Posterior cingulate gyrus (tissue), 11 donors: ENCODE results near the gene WFDC9.
"Not testable (repeated sequence)": the region's sequence is repeated elsewhere in the genome, so short reads cannot be mapped to it uniquely, and the experiment has no call there.

Experiments
- DNase-seq, 10 donors: peaks; one replicate each; pipeline versions ENCODE4 v3.0.0 to v3.0.0-alpha.2; 2020 to 2021; ENCODE audit warnings: mixed read lengths in 3 of 10
- intact Hi-C: fragments of 100-400 bp; cut with DNase I; formaldehyde crosslinking; loops from one replicate; pipeline ENCODE4 v1.15.1; 2023

Gene WFDC9

GRCh38 chr20:45631184-45631583 lies at the start of gene WFDC9:
Gene WFDC9 (minus strand): TSS chr20:45631284. CDS start chr20:45610181, 21,103 bp downstream.
- peak in 1 of 10 donors; percentile 59 for DNase-seq
- intact Hi-C loops = no loop called here

DNA sequence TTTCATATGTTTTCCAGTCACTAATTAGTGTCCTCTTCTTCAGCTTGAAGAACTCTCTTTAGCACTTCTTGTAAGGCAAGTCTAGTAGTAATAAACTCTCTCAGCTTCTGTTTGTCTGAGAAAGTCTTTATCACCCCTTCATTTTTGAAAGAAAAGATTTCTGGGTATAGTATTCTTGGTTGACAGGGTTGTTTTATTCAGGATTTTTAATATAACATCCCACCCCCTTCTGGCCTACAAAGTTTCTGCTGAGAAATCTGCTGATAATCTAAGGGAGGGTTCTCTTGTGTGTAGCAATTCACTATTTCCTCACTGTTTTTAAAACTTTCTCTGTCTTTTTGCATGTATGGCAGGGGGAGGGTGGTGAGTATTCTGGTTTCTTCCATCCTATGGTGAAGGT lies 48.6 kb upstream of the WFDC9 start:
- DNase-seq = no peak
- intact Hi-C loops = no loop called here

DNA sequence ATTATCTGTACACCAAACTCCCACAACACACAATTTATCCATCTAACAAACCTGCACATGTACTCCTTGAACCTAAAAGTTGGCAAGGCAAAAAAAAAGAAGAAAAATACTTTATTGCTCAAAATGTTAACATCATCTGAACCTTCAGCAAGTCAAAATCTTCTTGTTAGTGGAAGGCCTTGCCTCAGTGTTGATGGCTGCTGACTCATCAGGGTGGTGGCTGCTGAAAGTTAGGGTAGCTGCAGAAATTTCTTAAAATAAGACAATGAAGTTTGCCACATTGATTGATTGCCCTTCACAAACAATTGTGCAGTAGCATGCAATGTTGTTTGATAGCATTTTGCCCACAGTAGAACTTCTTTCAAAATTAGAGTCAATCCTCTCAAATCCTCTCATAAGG lies 41.7 kb upstream of the WFDC9 start:
- DNase-seq = no peak
- intact Hi-C loops = no loop called here

DNA sequence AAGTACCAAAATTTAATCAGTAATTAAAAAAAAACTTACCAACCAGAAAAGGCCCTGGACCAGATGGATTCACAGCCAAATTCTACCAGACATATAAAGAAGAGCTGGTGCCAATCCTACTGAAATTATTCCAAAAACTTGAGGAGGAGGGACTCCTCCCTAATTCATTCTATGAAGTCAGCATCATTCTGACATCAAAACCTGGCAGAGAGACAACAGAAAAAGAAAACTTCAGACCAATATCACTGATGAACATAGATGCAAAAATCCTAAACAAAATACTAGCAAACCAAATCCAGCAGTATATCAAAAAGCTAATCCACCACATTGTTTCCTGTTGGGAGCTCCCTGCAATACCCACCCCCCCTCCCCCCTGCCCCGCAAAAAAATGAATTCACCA lies 39.1 kb upstream of the WFDC9 start, which contains the start of gene WFDC11:
Gene WFDC11 (minus strand): TSS at position 101 of the 400 bp plus-strand sequence. CDS start 19,639 bp downstream, outside the sequence.
- DNase-seq = no peak
- intact Hi-C loops = no loop called here

DNA sequence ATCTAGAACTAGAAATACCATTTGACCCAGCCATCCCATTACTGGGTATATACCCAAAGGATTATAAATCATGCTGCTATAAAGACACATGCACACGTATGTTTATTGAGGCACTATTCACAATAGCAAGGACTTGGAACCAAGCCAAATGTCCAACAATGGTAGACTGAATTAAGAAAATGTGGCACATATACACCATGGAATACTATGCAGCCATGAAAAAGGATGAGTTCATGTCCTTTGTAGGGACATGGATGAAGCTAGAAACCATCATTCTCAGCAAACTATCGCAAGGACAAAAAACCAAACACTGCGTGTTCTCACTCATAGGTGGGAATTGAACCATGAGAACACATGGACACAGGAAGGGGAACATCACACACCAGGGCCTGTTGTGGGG lies 26.0 kb upstream of the WFDC9 start:
- intact Hi-C loops, DNase-seq: not testable (repeated sequence)

DNA sequence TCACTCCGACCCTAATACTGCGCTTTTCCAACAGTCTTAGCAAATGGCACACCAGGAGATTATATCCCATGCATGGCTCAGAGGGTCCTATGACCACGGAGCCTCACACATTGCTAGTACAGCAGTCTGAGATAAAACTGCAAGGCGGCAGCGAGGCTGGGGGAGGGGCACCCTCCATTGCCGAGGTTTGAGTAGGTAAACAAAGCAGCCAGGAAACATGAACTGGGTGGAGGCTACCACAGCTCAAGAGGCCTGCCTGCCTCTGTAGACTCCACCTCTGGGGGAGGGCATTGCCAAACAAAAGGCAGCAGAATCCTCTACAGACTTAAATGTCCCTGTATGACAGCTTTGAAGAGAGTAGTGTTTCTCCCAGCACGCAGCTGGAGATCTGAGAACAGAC lies 20.6 kb upstream of the WFDC9 start:
- intact Hi-C loops = not testable (repeated sequence)
- peak in 1 of 10 donors; percentile 35 for DNase-seq

- no peak for DNase-seq
- intact Hi-C loops = no loop called here
Measured at GRCh38 chr20:45649312-45649863, 18.3 kb upstream of the WFDC9 start.

DNA sequence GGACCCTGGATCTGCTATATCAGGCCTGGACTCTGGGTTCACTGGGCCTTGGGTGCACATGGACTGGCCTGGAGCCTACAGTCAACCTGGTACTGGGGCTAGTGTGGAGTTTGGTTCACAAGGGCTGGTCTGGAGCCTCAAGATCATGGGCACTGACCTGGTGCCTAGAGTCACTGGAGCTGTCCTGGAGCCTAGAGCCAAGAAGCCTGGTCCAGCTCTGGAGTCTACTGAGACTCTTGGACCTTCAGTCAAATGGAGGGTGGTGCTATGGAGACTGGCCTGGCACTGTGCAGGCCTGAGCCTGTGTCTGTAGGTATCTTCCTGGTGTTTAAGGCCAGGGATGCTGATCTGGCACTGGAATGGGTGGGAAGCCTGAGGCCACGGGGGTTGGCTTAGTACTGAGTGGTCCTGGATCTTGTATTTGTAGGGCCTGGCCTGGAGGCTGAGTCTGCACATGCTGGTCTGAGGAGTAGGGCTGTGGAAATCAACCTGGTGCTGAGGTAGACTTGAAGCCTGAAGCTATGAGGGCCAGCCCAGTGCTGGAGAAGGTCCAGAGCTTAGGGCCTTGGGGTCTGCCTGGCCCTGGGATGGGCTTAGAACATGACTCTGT lies 16.5 kb upstream of the WFDC9 start:
- DNase-seq = peak in 1 of 10 donors; percentile 63
- intact Hi-C loops = no loop called here

DNA sequence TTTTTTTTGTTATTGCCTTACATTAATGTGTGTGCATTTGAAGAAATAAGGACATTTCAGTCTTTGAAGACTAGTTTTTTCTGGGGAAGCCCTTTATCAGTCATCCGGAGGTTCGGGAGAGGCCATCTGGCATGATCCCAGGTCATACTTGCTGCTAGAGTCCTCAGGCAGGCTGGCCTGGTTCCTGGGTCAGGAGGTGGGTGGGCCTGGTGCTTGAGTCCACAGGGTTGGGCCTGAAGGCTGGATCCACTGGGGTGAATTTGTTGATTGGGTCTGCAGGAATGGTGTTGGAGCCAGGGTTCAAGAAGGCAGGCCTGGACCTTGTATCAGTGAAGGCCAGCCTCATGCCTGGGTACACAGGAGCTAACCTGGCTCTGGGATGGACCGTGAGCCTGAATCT lies 15.8 kb upstream of the WFDC9 start:
- intact Hi-C loops = no loop called here

GRCh38 chr20:45645869-45646268 lies 14.8 kb upstream of the WFDC9 start:
- DNase-seq = peak in 1 of 10 donors; percentile 63
- intact Hi-C loops = not testable (repeated sequence)

More for the DNA sequence above, 15.8 kb upstream of the WFDC9 start:
- no peak for DNase-seq

- DNase-seq, intact Hi-C loops: not testable (repeated sequence)
Measured at GRCh38 chr20:45641076-45641475, 10.0 kb upstream of the WFDC9 start.

GRCh38 chr20:45639687-45640086 lies 8.6 kb upstream of the WFDC9 start:
- intact Hi-C loops = no loop called here
- no peak for DNase-seq

DNA sequence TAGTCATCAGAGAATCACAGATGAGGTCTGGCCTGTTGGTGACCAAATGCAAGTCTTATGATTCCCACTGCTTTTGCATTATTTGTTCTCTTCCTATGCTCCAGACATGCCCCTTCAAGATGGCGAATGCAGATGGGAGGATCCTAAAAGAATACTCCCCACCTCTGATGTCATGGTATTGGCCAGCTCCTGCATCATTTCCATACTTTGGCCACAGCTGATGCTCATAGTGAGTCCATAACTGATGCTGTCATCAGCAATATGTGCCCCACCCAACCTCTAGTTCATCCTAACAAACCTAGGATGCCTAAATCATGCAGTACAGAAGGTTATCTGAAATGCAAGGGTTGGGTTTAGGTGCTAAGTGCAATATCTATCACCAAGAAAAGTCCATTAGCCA lies 5.4 kb upstream of the WFDC9 start:
- DNase-seq = no peak
- intact Hi-C loops = no loop called here

DNA sequence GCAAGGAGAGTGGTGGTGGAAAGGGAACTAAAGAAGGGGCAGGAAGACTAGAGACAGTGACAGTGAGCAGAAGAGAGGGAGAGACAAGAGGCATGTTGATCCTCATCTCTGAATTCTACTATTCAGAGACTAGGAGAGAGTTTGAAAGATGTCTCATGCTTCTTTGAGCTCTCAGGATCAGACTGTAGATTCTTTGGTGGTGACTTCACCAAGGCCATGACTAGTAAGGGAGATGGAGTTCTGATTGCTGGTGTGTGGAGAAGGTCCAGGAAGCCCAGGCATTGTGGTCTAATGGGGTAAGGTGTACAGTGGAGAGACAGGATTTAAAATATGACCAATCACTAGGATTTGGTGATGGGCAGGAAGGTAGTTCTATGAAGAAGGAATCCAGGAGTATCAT lies 713 bp downstream of the WFDC9 start:
- intact Hi-C loops = no loop called here
- DNase-seq = no peak

DNA sequence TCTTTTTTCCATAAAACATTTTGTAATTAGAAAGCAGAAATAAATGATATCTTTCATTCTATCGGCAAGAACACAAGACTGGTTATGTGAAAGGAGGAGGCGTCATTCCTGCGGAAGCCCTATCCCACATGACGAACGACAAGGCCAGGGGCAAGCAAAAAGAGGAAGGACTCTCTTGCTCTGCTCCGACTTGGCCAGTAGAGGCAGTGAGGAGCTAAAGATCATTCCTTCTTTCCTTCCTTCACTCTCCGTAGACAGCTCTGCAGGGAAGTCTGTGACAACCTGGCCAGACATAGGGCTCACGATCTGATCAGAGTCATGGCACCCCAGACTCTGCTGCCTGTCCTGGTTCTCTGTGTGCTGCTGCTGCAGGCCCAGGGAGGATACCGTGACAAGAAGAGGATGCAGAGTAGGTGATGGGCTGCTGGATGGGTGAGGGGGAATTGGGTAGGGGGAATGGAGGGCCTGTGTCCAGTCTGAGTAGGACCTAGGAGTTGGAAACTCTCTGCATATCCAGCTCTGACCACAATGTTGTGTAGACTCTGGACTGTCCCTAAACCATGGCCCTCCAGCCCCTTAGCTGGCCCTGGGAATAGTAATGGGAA lies 1.5 kb downstream of the WFDC9 start, which contains the start of gene WFDC10A:
Gene WFDC10A (plus strand): TSS at position 244 of the 605 bp plus-strand sequence. CDS start 75 bp downstream, at position 319.
- peak in 3 of 10 donors; percentile 19 to 26 (median 22) for DNase-seq

GRCh38 chr20:45626540-45626939 lies 4.5 kb downstream of the WFDC9 start:
- intact Hi-C loops = no loop called here
- no peak for DNase-seq

More for the DNA sequence above, 1.5 kb downstream of the WFDC9 start, which contains the start of gene WFDC10A:
- intact Hi-C loops = no loop called here

GRCh38 chr20:45621593-45621992 lies 9.5 kb downstream of the WFDC9 start:
- DNase-seq = no peak
- intact Hi-C loops = no loop called here

DNA sequence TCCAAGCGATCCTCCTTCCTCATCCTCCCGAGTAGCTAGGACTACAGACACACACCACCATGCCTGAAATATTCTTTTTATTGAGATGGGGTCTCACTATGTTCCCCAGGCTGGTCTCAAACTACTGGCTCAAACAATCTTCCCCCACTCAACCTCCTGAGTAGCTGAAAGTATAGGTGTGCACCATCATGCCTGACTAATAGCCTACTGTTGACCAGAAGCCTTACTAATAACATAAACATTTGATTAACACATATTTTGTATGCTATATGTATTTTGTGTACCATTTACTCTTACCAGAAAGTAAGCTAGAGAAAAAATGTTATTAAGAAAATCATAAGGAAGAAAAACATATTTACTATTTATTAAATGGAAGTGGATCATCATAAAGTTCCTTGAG lies 13.5 kb downstream of the WFDC9 start:
- no peak for DNase-seq
- intact Hi-C loops = no loop called here

DNA sequence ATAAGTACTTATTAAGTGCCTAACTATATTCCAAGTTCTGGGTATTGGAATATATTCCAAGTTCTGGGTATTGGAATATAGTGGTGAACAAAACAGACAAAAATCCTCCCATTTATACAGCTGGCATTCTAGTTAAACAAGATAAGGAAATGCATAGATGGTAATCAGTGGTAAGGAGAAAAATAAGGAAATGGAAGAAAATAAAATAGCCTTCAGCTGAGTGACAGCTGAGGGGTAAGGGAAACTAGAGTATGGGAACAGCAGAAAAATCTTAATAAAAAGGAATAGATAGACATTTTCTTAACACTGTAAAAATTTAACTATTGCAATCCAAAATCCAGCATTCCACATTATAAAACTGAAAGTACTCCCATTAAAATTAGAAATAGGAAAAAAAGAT lies 18.8 kb downstream of the WFDC9 start:
- no peak for DNase-seq
- intact Hi-C loops = no loop called here

DNA sequence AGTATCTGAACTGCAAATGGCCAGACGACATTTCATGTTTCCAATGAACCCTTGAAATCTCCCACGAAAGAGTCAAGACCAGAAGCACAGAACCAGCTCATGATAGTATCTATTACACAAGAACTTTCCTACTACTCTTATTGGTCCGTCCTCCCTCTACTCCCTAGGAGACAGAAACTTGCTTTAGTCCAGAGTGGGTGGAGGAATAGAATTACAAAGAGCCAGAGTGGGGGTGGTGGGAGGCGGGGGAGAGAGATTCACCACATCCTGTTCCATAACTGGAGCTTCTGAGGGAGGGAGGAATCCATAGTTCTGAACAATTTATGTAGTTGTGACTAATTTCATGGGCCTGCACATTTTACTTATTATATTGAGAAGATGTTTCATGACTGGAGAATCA lies 20.0 kb downstream of the WFDC9 start:
- intact Hi-C loops = no loop called here

GRCh38 chr20:45607810-45608209 lies 23.3 kb downstream of the WFDC9 start:
- no peak for DNase-seq
- intact Hi-C loops = no loop called here

More for the DNA sequence above, 20.0 kb downstream of the WFDC9 start:
- DNase-seq = no peak

DNA sequence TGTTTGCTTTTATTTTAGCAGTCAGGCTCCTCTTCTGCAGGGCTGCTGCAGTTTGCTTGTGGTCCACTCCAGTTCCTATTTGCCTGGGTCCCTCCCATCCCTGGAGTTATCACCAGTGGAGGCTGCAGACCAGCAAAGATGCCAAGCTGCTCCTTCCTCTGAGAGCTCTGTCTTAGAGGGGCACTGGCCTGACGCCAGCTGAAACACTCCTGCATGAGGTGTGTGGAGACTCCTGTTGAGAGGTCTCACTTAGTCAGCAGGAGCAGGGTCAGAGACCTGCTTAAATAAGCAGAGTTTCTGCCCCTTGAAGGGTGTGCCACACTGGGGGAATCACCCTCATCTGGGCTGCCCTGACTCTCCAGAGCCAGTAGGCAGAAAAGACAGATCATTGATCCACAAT lies 35.8 kb downstream of the WFDC9 start:
- peak in 1 of 10 donors; percentile 71 for DNase-seq
- intact Hi-C loops = no loop called here
